ENCODE results near the gene CELSR1.

CELSR1 gene

DNA sequence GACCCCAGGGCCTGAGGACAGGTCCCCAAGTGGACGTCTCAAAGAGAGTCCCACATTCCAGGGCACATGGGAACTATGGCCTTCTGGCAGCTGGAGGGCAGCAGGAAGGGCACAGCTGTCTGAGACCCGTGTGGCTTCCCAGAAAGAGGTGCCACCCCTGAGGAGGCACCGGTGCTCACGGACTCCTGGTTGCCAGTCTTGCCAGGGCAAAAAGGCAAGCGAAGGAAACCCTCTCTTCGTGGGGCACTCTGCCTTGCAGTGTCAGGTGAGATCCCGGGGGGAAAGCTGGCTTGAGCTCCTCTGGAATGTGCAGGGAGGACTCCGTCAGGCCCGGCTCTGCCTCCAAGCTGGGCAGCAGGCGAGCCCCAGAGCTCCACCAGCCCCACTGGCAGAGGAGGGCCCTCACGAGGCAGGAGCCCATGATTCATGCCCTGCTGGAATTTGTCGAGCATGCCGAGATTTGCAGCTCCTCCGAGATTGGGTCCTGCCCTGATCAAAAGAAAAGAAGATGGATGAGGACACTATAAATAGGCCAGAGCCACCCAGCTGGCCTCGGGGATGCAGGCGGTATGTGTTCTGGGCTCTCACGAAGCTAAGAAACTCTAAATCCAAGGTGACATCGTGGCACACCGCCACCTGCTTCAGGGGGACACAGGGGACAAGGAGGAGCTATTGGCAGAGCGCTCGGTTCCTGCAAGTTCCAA, 9.9 kb upstream of the CELSR1 start:
- Histone ChIP-seq H3K27ac (no peak overlapping the region), H3K9me3 (no peaks in the 10 kb centered on the region), H3K4me3 (ENCODE audit: low read depth in 1 of 2, low read length in 1 of 2) (no peak overlapping the region), H3K36me3 (no peaks in the 10 kb centered on the region), H3K27me3 (peaks cover 12% of the 10 kb centered on the region), H3K4me1 (ENCODE audit: control insufficient read depth in 1 of 2, insufficient read depth in 1 of 2, low read depth in 1 of 2, low read length in 1 of 2) (no peaks in the 10 kb centered on the region)
- TF ChIP-seq, protein P1, sequence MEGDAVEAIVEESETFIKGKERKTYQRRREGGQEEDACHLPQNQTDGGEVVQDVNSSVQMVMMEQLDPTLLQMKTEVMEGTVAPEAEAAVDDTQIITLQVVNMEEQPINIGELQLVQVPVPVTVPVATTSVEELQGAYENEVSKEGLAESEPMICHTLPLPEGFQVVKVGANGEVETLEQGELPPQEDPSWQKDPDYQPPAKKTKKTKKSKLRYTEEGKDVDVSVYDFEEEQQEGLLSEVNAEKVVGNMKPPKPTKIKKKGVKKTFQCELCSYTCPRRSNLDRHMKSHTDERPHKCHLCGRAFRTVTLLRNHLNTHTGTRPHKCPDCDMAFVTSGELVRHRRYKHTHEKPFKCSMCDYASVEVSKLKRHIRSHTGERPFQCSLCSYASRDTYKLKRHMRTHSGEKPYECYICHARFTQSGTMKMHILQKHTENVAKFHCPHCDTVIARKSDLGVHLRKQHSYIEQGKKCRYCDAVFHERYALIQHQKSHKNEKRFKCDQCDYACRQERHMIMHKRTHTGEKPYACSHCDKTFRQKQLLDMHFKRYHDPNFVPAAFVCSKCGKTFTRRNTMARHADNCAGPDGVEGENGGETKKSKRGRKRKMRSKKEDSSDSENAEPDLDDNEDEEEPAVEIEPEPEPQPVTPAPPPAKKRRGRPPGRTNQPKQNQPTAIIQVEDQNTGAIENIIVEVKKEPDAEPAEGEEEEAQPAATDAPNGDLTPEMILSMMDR (IDR thresholded peaks at IDR 0.05) = no peak

- no peaks in the 10 kb centered on the region for H3K4me1 ChIP-seq (ENCODE audit: control insufficient read depth in 1 of 2, insufficient read depth in 1 of 2, low read depth in 1 of 2, low read length in 1 of 2)
- H3K4me3 ChIP-seq (ENCODE audit: low read depth in 1 of 2, low read length in 1 of 2) = no peak overlapping the region
Observed at GRCh38 chr22:46546466-46547178, 9.2 kb upstream of the CELSR1 start.

GRCh38 chr22:46545086-46545792, 7.8 kb upstream of the CELSR1 start:
- Histone ChIP-seq H3K36me3 (no peaks in the 10 kb centered on the region), H3K27ac (no peak overlapping the region), H3K27me3 (peaks cover 33% of the 10 kb centered on the region), H3K9me3 (no peaks in the 10 kb centered on the region), H3K4me1 (ENCODE audit: control insufficient read depth in 1 of 2, insufficient read depth in 1 of 2, low read depth in 1 of 2, low read length in 1 of 2) (no peaks in the 10 kb centered on the region), H3K4me3 (ENCODE audit: low read depth in 1 of 2, low read length in 1 of 2) (no peak overlapping the region)
- TF ChIP-seq, protein P1 (IDR thresholded peaks at IDR 0.05) = no peak

More at GRCh38 chr22:46546466-46547178, 9.2 kb upstream of the CELSR1 start:
- H3K27ac ChIP-seq = no peak overlapping the region
- H3K9me3 ChIP-seq = no peaks in the 10 kb centered on the region
- TF ChIP-seq, protein P1 (IDR thresholded peaks at IDR 0.05) = no peak
- peaks cover 19% of the 10 kb centered on the region for H3K27me3 ChIP-seq
- H3K36me3 ChIP-seq = no peaks in the 10 kb centered on the region

- Histone ChIP-seq H3K9me3 (no peaks in the 10 kb centered on the region), H3K4me3 (ENCODE audit: low read depth in 1 of 2, low read length in 1 of 2) (no peak overlapping the region), H3K4me1 (ENCODE audit: control insufficient read depth in 1 of 2, insufficient read depth in 1 of 2, low read depth in 1 of 2, low read length in 1 of 2) (peaks cover 0 to 8% of the 10 kb centered on the region in 2 experiments), H3K27ac (no peak overlapping the region), H3K36me3 (no peaks in the 10 kb centered on the region), H3K27me3 (peaks cover 57% of the 10 kb centered on the region)
- TF ChIP-seq, protein P1 (IDR thresholded peaks at IDR 0.05) = peak; percentile 17
Observed at GRCh38 chr22:46542011-46542985, 4.9 kb upstream of the CELSR1 start.

GRCh38 chr22:46541536-46541935, 4.1 kb upstream of the CELSR1 start:
- Histone ChIP-seq H3K4me1 (ENCODE audit: control insufficient read depth in 1 of 2, insufficient read depth in 1 of 2, low read depth in 1 of 2, low read length in 1 of 2) (peaks cover 0 to 10% of the 10 kb centered on the region in 2 experiments), H3K36me3 (no peaks in the 10 kb centered on the region), H3K27ac (no peak overlapping the region), H3K27me3 (peaks cover 63% of the 10 kb centered on the region), H3K4me3 (ENCODE audit: low read depth in 1 of 2, low read length in 1 of 2) (no peak overlapping the region), H3K9me3 (no peaks in the 10 kb centered on the region)
- TF ChIP-seq, protein P1 (IDR thresholded peaks at IDR 0.05) = no peak
